DOHH2 (cell line): ENCODE data around the gene OMP.

Experiments
- H3F3A ChIP-seq: fragments of 200-600 bp; sonication (generic), shearing (Covaris generic); 2 replicates; pipeline ENCODE4 v1.6.0; 2016; ENCODE audit warnings: antibody characterized with exemption, mild to moderate bottlenecking; ENCODE audit not compliant: control insufficient read depth, insufficient read depth
- H3K27ac ChIP-seq: fragments of 200-600 bp; sonication (generic); 2 replicates; pipeline ENCODE4 v1.5.1; 2014; ENCODE audit warnings: low read depth, mild to moderate bottlenecking, low read length, moderate library complexity
- H3K27me3 ChIP-seq: fragments of 200-600 bp; sonication (generic); 2 replicates; pipeline ENCODE4 v1.6.1; 2014; ENCODE audit warnings: mild to moderate bottlenecking, low read length, mixed read lengths; ENCODE audit not compliant: control insufficient read depth
- H3K36me3 ChIP-seq: fragments of 200-600 bp; sonication (generic); 2 replicates; pipeline ENCODE4 v1.6.1; 2014; ENCODE audit warnings: mild to moderate bottlenecking, low read length, moderate library complexity, mixed read lengths; ENCODE audit not compliant: control insufficient read depth
- H3K4me1 ChIP-seq: fragments of 200-600 bp; sonication (generic); 2 replicates; pipeline ENCODE4 v1.6.1; 2014; ENCODE audit warnings: mild to moderate bottlenecking, low read length, mixed read lengths; ENCODE audit not compliant: control insufficient read depth
- H3K4me2 ChIP-seq: fragments of 200-600 bp; sonication (generic); 2 replicates; pipeline ENCODE4 v1.6.0; 2014; ENCODE audit warnings: mild to moderate bottlenecking, low read length, moderate library complexity
- H3K4me3 ChIP-seq: fragments of 200-600 bp; sonication (generic); 2 replicates; pipeline ENCODE4 v1.5.1; 2014; ENCODE audit warnings: mild to moderate bottlenecking, low read length, mixed read lengths
- H3K79me2 ChIP-seq: fragments of 200-600 bp; sonication (generic); 2 replicates; pipeline ENCODE4 v1.6.1; 2014; ENCODE audit warnings: mild to moderate bottlenecking, low read length, mixed read lengths; ENCODE audit not compliant: control insufficient read depth
- H3K9me2 ChIP-seq: fragments of 200-600 bp; sonication (generic); replicated peaks from 2 replicates; pipeline ENCODE4 v1.6.1; 2014; ENCODE audit warnings: mild to moderate bottlenecking, low read length, mixed read lengths; ENCODE audit not compliant: control insufficient read depth
- H3K9me3 ChIP-seq: fragments of 200-600 bp; sonication (generic); 2 replicates; pipeline ENCODE4 v1.6.1; 2014; ENCODE audit warnings: antibody characterized with exemption, low read length, mixed read lengths; ENCODE audit not compliant: control insufficient read depth, insufficient read depth
- H4K20me1 ChIP-seq: fragments of 200-600 bp; sonication (generic); 2 replicates; pipeline ENCODE4 v1.6.0; 2014; ENCODE audit warnings: low read depth, mild to moderate bottlenecking, antibody characterized with exemption, low read length, moderate library complexity; ENCODE audit not compliant: control insufficient read depth, insufficient read depth
- CTCF ChIP-seq: fragments of 200-600 bp; sonication (generic); IDR thresholded peaks from one replicate; pipeline ENCODE4 v1.5.1; 2014; ENCODE audit warnings: antibody characterized with exemption, mild to moderate bottlenecking, low read depth, low read length; ENCODE audit not compliant: poor library complexity, severe bottlenecking
- EZH2phosphoT487 ChIP-seq: fragments of 200-600 bp; sonication (generic); IDR thresholded peaks from 2 replicates; pipeline ENCODE4 v1.6.1; 2017; ENCODE audit warnings: borderline replicate concordance, mild to moderate bottlenecking, antibody characterized with exemption, low read length, moderate library complexity, mixed read lengths

OMP gene

GRCh38 chr11:77102246-77103210 is at the start of gene OMP:
Gene OMP (plus strand): TSS chr11:77102840. CDS start chr11:77102840, 0 bp downstream.
- no peak for TF ChIP-seq CTCF
- no peak for TF ChIP-seq EZH2phosphoT487
- Histone ChIP-seq H3K4me1 (no peaks in the 10 kb centered on the region), H3K27me3 (no peaks in the 10 kb centered on the region), H3K27ac (no peak within 1 kb of the TSS), H4K20me1 (no peaks in the 10 kb centered on the region), H3K4me2 (no peak within 1 kb of the TSS), H3K79me2 (no peaks in the 10 kb centered on the region), H3K4me3 (no peak within 1 kb of the TSS), H3K9me2 (no peaks in the 10 kb centered on the region), H3F3A (no peaks in the 10 kb centered on the region), H3K36me3 (no peaks in the 10 kb centered on the region), H3K9me3 (no peaks in the 10 kb centered on the region)

- H3K9me2 ChIP-seq, result no peaks in the 10 kb centered on the region
- no peak overlapping the region for H3K27ac ChIP-seq
- TF ChIP-seq CTCF (no peak), EZH2phosphoT487 (no peak)
- no peaks in the 10 kb centered on the region for H3K79me2 ChIP-seq
- no peaks in the 10 kb centered on the region for H3K4me1 ChIP-seq
- H3F3A ChIP-seq, result no peaks in the 10 kb centered on the region
- H4K20me1 ChIP-seq, result no peaks in the 10 kb centered on the region
- peaks cover 8% of the 10 kb centered on the region; the same call in 1 of the 2 replicates for H3K9me3 ChIP-seq
- H3K27me3 ChIP-seq, result no peaks in the 10 kb centered on the region; the same call in none of the 2 replicates
- H3K4me3 ChIP-seq, result no peak overlapping the region
- no peaks in the 10 kb centered on the region for H3K36me3 ChIP-seq
- H3K4me2 ChIP-seq, result no peak overlapping the region
These were observed 49.2 kb upstream of the OMP start for GRCh38 chr11:77053217-77054015.

GRCh38 chr11:77054084-77054483 is 48.6 kb upstream of the OMP start:
- H3K9me3 ChIP-seq, result peaks cover 8% of the 10 kb centered on the region; the same call in 1 of the 2 replicates
- TF ChIP-seq EZH2phosphoT487, result no peak
- no peak for TF ChIP-seq CTCF
- H3K27me3 ChIP-seq, result no peaks in the 10 kb centered on the region; the same call in none of the 2 replicates
- no peaks in the 10 kb centered on the region for H3K36me3 ChIP-seq
- H3K4me1 ChIP-seq, result no peaks in the 10 kb centered on the region
- no peak overlapping the region for H3K27ac ChIP-seq
- no peaks in the 10 kb centered on the region for H4K20me1 ChIP-seq
- H3K4me2 ChIP-seq, result no peak overlapping the region
- H3K79me2 ChIP-seq, result no peaks in the 10 kb centered on the region
- H3K4me3 ChIP-seq, result no peak overlapping the region
- no peaks in the 10 kb centered on the region for H3K9me2 ChIP-seq
- no peaks in the 10 kb centered on the region for H3F3A ChIP-seq
